Type B pancreatic cell (in vitro differentiated cells): ENCODE data around the gene MUC13. TPM values are rescaled to one million over a fixed set of nuclear protein-coding genes. Genes with fewer than 3 reads are reported as not detected.

Source experiments
- DNase-seq: peaks from one replicate; pipeline ENCODE4 v3.0.0; 2021; ENCODE audit warnings: mixed read lengths; ENCODE audit not compliant: unreplicated experiment; ENCODE audit errors: extremely low spot score
- H3K27ac Mint-ChIP-seq: 2 replicates; pipeline ENCODE4 v1.8.0; 2021; ENCODE audit warnings: mild to moderate bottlenecking, mixed read lengths
- H3K27me3 Mint-ChIP-seq: 2 replicates; pipeline ENCODE4 v1.8.0; 2021; ENCODE audit warnings: mixed read lengths
- H3K36me3 Mint-ChIP-seq: 2 replicates; pipeline ENCODE4 v1.8.0; 2021; ENCODE audit warnings: mixed read lengths
- H3K4me1 Mint-ChIP-seq: one replicate; pipeline ENCODE4 v1.8.0; 2021; ENCODE audit warnings: mixed read lengths; ENCODE audit not compliant: unreplicated experiment
- H3K4me3 Mint-ChIP-seq: 2 replicates; pipeline ENCODE4 v1.8.0; 2021; ENCODE audit warnings: mild to moderate bottlenecking, mixed read lengths
- H3K9me3 Mint-ChIP-seq: 2 replicates; pipeline ENCODE4 v1.8.0; 2021; ENCODE audit warnings: mixed read lengths
- total RNA-seq: library from RNA; stranded (reverse); gene quantifications from 2 replicates; pipeline ENCODE4 v1.2.1, GENCODE V29; 2021; ENCODE audit warnings: low replicate concordance
- TF ChIP-seq, protein P1 (sequence below): fragments of 200-600 bp; sonication (generic); conservative IDR thresholded peaks from 2 replicates; pipeline ENCODE4 v1.5.0; 2021; ENCODE audit warnings: antibody characterized with exemption, mild to moderate bottlenecking

MUC13 gene
- total RNA-seq, 1 donor from 2014 or later, result 38.3 TPM

DNA sequence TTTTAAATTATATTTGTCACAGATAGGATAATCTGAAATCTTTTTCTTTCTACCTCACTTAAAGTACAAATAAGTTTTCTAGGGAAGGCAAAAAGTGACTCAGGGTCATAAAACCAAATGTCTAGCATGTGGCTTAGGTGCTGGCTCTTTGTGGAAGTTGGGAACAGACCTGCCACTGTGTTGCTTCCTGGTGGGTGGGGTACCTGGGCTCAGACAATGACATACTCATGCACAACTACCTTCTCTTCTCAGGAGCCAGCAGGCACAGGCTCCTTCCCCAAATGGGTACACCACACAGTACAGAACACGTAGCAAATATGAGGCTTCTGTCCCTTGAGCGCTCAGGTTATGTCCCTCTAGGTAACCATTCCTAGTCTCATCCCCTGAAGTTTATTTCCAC is 40.1 kb upstream of the MUC13 start:
- no peak for DNase-seq
- TF ChIP-seq, protein P1, sequence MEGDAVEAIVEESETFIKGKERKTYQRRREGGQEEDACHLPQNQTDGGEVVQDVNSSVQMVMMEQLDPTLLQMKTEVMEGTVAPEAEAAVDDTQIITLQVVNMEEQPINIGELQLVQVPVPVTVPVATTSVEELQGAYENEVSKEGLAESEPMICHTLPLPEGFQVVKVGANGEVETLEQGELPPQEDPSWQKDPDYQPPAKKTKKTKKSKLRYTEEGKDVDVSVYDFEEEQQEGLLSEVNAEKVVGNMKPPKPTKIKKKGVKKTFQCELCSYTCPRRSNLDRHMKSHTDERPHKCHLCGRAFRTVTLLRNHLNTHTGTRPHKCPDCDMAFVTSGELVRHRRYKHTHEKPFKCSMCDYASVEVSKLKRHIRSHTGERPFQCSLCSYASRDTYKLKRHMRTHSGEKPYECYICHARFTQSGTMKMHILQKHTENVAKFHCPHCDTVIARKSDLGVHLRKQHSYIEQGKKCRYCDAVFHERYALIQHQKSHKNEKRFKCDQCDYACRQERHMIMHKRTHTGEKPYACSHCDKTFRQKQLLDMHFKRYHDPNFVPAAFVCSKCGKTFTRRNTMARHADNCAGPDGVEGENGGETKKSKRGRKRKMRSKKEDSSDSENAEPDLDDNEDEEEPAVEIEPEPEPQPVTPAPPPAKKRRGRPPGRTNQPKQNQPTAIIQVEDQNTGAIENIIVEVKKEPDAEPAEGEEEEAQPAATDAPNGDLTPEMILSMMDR, result no peak
- H3K27ac Mint-ChIP-seq, result no peak overlapping the region

DNA sequence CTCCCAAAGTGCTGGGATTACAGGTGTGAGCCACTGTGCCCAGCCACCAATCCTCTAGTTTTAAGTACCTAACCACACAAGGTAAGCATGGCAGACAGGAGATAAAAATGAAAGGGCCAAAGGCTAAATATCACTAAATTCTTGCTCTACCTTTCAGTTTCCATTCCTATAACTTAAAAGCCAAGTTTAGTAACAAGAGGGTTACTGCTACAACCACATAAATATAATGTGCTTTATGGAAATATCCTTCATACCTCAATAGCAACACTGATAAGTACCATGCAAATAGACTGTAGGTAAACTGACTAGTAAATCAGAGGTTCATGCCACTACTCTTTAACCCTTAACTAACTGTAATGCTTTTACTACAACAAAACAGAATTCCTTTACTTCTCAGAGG is 38.7 kb upstream of the MUC13 start:
- Mint-ChIP-seq H3K4me1 (no peaks in the 10 kb centered on the region), H3K27me3 (no peaks in the 10 kb centered on the region), H3K4me3 (no peak overlapping the region), H3K9me3 (no peaks in the 10 kb centered on the region), H3K36me3 (peaks cover 17% of the 10 kb centered on the region), H3K27ac (no peak overlapping the region)
- TF ChIP-seq, protein P1, result no peak
- no peak for DNase-seq

More for the DNA sequence above, 40.1 kb upstream of the MUC13 start:
- H3K4me1 Mint-ChIP-seq, result no peaks in the 10 kb centered on the region
- H3K36me3 Mint-ChIP-seq, result peaks cover 17% of the 10 kb centered on the region
- H3K4me3 Mint-ChIP-seq, result no peak overlapping the region
- H3K27me3 Mint-ChIP-seq, result no peaks in the 10 kb centered on the region
- no peaks in the 10 kb centered on the region for H3K9me3 Mint-ChIP-seq

DNA sequence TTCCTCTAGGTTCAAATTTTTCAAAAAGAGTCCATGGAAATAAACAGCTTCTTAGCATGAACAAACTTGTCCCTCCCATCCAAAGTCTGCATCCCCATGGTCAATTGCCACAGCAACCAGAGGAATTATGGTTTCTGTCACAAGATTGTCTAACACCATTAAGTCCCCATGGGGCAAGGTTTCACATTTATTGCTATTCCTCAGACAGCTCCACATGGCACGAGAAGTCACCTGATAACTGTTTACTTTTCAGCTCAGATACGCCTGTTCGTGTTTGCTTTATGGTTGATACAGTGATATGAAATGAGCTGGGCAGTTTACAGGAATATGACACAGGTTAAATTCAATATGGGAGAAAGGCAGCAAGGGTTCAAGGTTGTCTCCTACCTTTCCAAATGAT is 37.9 kb upstream of the MUC13 start:
- no peaks in the 10 kb centered on the region for H3K27me3 Mint-ChIP-seq
- H3K4me3 Mint-ChIP-seq, result peak overlapping the region; percentile 36
- H3K36me3 Mint-ChIP-seq, result peaks cover 14% of the 10 kb centered on the region
- H3K27ac Mint-ChIP-seq, result peak overlapping the region; percentile 78
- DNase-seq, result no peak
- H3K4me1 Mint-ChIP-seq, result no peaks in the 10 kb centered on the region
- no peaks in the 10 kb centered on the region for H3K9me3 Mint-ChIP-seq
- TF ChIP-seq, protein P1, result no peak

DNA sequence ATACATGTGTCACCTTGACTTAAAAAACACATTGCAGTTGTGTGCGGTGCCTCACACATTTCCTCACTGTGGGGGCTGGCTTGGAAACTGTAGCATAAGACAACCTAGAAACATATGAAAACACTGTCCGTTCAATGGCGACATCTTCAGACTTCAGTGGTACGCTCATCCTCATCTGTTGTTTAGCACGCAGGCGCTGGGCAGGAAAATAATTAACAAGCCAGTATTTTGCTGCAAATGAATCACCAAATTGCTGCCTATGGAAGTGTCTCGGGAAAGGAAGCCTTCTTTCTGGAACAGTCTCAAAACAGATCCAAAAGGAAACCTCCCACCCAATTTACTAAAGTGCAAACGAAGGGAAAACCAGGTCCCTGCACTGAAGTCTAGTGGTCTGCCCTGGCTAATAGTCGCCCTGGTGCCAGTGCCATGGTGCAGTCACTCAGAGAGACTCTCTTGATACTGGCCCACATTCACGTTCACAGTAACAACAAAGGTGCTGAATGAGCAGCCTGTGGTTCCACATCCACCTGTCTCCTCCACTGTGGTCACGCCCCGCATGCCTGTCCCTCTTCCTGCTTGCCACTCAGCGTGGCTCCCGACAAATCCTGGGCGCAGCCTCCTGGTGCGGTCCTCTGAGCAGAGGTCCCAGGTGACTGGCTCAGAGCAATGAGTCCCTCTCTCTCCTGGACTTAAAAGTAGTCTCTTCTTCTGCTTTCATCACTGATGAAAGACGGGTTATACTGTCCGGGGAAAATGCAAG is 35.6 kb upstream of the MUC13 start:
- H3K36me3 Mint-ChIP-seq, result no peaks in the 10 kb centered on the region
- no peak overlapping the region for H3K4me3 Mint-ChIP-seq
- no peaks in the 10 kb centered on the region for H3K9me3 Mint-ChIP-seq
- H3K4me1 Mint-ChIP-seq, result no peaks in the 10 kb centered on the region
- TF ChIP-seq, protein P1, result no peak
- DNase-seq, result no peak
- H3K27me3 Mint-ChIP-seq, result no peaks in the 10 kb centered on the region
- no peak overlapping the region for H3K27ac Mint-ChIP-seq

DNA sequence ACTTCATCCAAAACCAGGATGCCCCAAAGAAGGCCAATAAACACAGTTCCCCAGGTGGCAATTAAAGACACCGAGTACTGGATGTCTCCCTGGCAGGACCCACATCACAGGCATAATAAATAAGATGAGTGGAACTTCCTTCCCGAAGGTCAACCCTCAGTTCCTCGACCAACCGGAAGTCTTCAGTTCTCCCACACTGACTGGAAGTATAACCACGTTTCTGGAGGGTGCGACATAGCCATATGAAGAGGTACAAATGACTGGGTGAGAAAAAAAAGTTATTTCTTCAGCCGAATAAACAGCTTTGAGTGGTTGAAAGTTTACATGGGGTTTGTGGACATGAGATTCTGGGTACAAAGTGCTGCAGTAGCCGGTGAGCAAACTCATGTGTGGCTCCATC is 34.6 kb upstream of the MUC13 start:
- no peak overlapping the region for H3K27ac Mint-ChIP-seq
- TF ChIP-seq, protein P1, result no peak
- no peak overlapping the region for H3K4me3 Mint-ChIP-seq
- no peaks in the 10 kb centered on the region for H3K36me3 Mint-ChIP-seq
- no peaks in the 10 kb centered on the region for H3K9me3 Mint-ChIP-seq
- peaks cover 5% of the 10 kb centered on the region for H3K4me1 Mint-ChIP-seq
- DNase-seq, result no peak
- no peaks in the 10 kb centered on the region for H3K27me3 Mint-ChIP-seq
